ENCODE measurements around the gene KRTAP2-4.
"Not testable (repeated sequence)": the region's sequence is repeated elsewhere in the genome, so short reads cannot be mapped to it uniquely, and the experiment has no call there.

The KRTAP2-4 gene

GRCh38 chr17:41084100-41084856, 18.6 kb upstream of the KRTAP2-4 start, which contains the start of gene KRTAP4-7:
KRTAP4-7 (plus strand) TSS chr17:41084150; CDS start chr17:41084207, 57 bp downstream.
- H3K27me3 Mint-ChIP-seq = peaks cover 24% of the 10 kb centered on the region
- ATAC-seq = not testable (repeated sequence)

GRCh38 chr17:41083427-41083826, 17.7 kb upstream of the KRTAP2-4 start:
- H3K36me3 Mint-ChIP-seq, H3K9me3 Mint-ChIP-seq, H3K4me1 Mint-ChIP-seq, H3K27ac Mint-ChIP-seq, H3K4me3 Mint-ChIP-seq, ATAC-seq: not testable (repeated sequence)
- H3K27me3 Mint-ChIP-seq = peaks cover 24% of the 10 kb centered on the region

More at GRCh38 chr17:41084100-41084856, 18.6 kb upstream of the KRTAP2-4 start, which contains the start of gene KRTAP4-7:
- not testable (repeated sequence) for H3K9me3 Mint-ChIP-seq, H3K4me1 Mint-ChIP-seq, H3K4me3 Mint-ChIP-seq, H3K27ac Mint-ChIP-seq, H3K36me3 Mint-ChIP-seq

- no peaks in the 10 kb centered on the region for H3K36me3 Mint-ChIP-seq
- H3K9me3 Mint-ChIP-seq = no peaks in the 10 kb centered on the region
- H3K4me1 Mint-ChIP-seq = no peaks in the 10 kb centered on the region
- no peak overlapping the region for H3K27ac Mint-ChIP-seq
- no peak overlapping the region for H3K4me3 Mint-ChIP-seq
- peaks cover 24% of the 10 kb centered on the region for H3K27me3 Mint-ChIP-seq
- ATAC-seq = no peak
Observed at GRCh38 chr17:41082626-41083025, 16.9 kb upstream of the KRTAP2-4 start.

- Mint-ChIP-seq H3K36me3 (no peaks in the 10 kb centered on the region), H3K27ac (no peak overlapping the region), H3K27me3 (peaks cover 58% of the 10 kb centered on the region), H3K4me1 (no peaks in the 10 kb centered on the region), H3K9me3 (peaks cover 6% of the 10 kb centered on the region), H3K4me3 (no peak overlapping the region)
- ATAC-seq = no peak
Observed at GRCh38 chr17:41076788-41077187, 11.1 kb upstream of the KRTAP2-4 start.

- Mint-ChIP-seq H3K27ac (no peak overlapping the region), H3K4me1 (no peaks in the 10 kb centered on the region), H3K9me3 (peaks cover 6% of the 10 kb centered on the region), H3K27me3 (peaks cover 48% of the 10 kb centered on the region), H3K4me3 (no peak overlapping the region), H3K36me3 (no peaks in the 10 kb centered on the region)
- ATAC-seq = no peak
Observed at GRCh38 chr17:41073676-41074075, 8.0 kb upstream of the KRTAP2-4 start.

- H3K36me3 Mint-ChIP-seq = no peaks in the 10 kb centered on the region
- no peak overlapping the region for H3K27ac Mint-ChIP-seq
- ATAC-seq = no peak
- no peaks in the 10 kb centered on the region for H3K4me1 Mint-ChIP-seq
- H3K27me3 Mint-ChIP-seq = peaks cover 44% of the 10 kb centered on the region
- no peak overlapping the region for H3K4me3 Mint-ChIP-seq
- peaks cover 4% of the 10 kb centered on the region for H3K9me3 Mint-ChIP-seq
Observed at GRCh38 chr17:41071606-41072360, 6.1 kb upstream of the KRTAP2-4 start.

GRCh38 chr17:41069031-41069430, 3.4 kb upstream of the KRTAP2-4 start:
- no peak for ATAC-seq
- H3K4me3 Mint-ChIP-seq = no peak overlapping the region
- H3K4me1 Mint-ChIP-seq = no peaks in the 10 kb centered on the region
- H3K9me3 Mint-ChIP-seq = no peaks in the 10 kb centered on the region
- H3K27ac Mint-ChIP-seq = no peak overlapping the region
- no peaks in the 10 kb centered on the region for H3K36me3 Mint-ChIP-seq
- H3K27me3 Mint-ChIP-seq = peaks cover 19% of the 10 kb centered on the region

- Mint-ChIP-seq H3K27ac (no peak overlapping the region), H3K27me3 (peaks cover 7% of the 10 kb centered on the region), H3K4me1 (no peaks in the 10 kb centered on the region), H3K36me3 (no peaks in the 10 kb centered on the region), H3K4me3 (no peak overlapping the region), H3K9me3 (no peaks in the 10 kb centered on the region)
- no peak for ATAC-seq
Observed at GRCh38 chr17:41067281-41067680, 1.6 kb upstream of the KRTAP2-4 start.

- peaks cover 15% of the 10 kb centered on the region for H3K27me3 Mint-ChIP-seq
- H3K27ac Mint-ChIP-seq, H3K4me3 Mint-ChIP-seq, ATAC-seq, H3K9me3 Mint-ChIP-seq, H3K4me1 Mint-ChIP-seq, H3K36me3 Mint-ChIP-seq: not testable (repeated sequence)
Observed at GRCh38 chr17:41065016-41065689, 526 bp downstream of the KRTAP2-4 start.

GRCh38 chr17:41064301-41064700, 1.4 kb downstream of the KRTAP2-4 start:
- Mint-ChIP-seq H3K36me3 (no peaks in the 10 kb centered on the region), H3K9me3 (no peaks in the 10 kb centered on the region), H3K27ac (no peak overlapping the region), H3K4me3 (no peak overlapping the region), H3K27me3 (peaks cover 22% of the 10 kb centered on the region), H3K4me1 (no peaks in the 10 kb centered on the region)
- no peak for ATAC-seq

- Mint-ChIP-seq H3K27ac (no peak overlapping the region), H3K36me3 (no peaks in the 10 kb centered on the region), H3K4me3 (no peak overlapping the region), H3K9me3 (no peaks in the 10 kb centered on the region), H3K27me3 (peaks cover 30% of the 10 kb centered on the region), H3K4me1 (no peaks in the 10 kb centered on the region)
- no peak for ATAC-seq
Observed at GRCh38 chr17:41063449-41063848, 2.2 kb downstream of the KRTAP2-4 start.

GRCh38 chr17:41061964-41062363, 3.7 kb downstream of the KRTAP2-4 start:
- no peaks in the 10 kb centered on the region for H3K36me3 Mint-ChIP-seq
- H3K27ac Mint-ChIP-seq = no peak overlapping the region
- H3K4me1 Mint-ChIP-seq = no peaks in the 10 kb centered on the region
- no peak overlapping the region for H3K4me3 Mint-ChIP-seq
- ATAC-seq = no peak
- peaks cover 4% of the 10 kb centered on the region for H3K9me3 Mint-ChIP-seq
- peaks cover 44% of the 10 kb centered on the region for H3K27me3 Mint-ChIP-seq

GRCh38 chr17:41060052-41060604, 5.6 kb downstream of the KRTAP2-4 start, which contains the start of gene KRTAP2-3:
KRTAP2-3 (minus strand) TSS chr17:41060114; CDS start chr17:41060050, 64 bp downstream.
- Mint-ChIP-seq H3K4me3 (no peak within 1 kb of the TSS), H3K27ac (no peak within 1 kb of the TSS), H3K9me3 (peaks cover 4% of the 10 kb centered on the region), H3K4me1 (no peaks in the 10 kb centered on the region), H3K36me3 (no peaks in the 10 kb centered on the region), H3K27me3 (peaks cover 44% of the 10 kb centered on the region)
- ATAC-seq = no peak

- not testable (repeated sequence) for H3K36me3 Mint-ChIP-seq, H3K4me3 Mint-ChIP-seq, H3K27ac Mint-ChIP-seq, ATAC-seq, H3K9me3 Mint-ChIP-seq, H3K4me1 Mint-ChIP-seq
- H3K27me3 Mint-ChIP-seq = peaks cover 46% of the 10 kb centered on the region
Observed at GRCh38 chr17:41059276-41060051, 6.2 kb downstream of the KRTAP2-4 start.

Data from stimulated activated memory B cell treated with anti-CD40 and anti-IgM and Interleukin-4, amounts not matched to agents 10 μg/mL and 1 μg/mL and 100 μg/mL, for 72 hours (primary cell).